GM23338 (cell line): ENCODE measurements around the gene CFAP157.

ENCODE experiments used
- CREB1 ChIP-seq: fragments of 250-450 bp; sonication (Bioruptor Pico); IDR thresholded peaks from 2 replicates; pipeline ENCODE4 v1.5.0; 2020; ENCODE audit warnings: low read depth, mild to moderate bottlenecking, moderate library complexity
- CTCF ChIP-seq, 2 experiments: fragments of 200-600 bp in 1 of 2; sonication (generic) in 1 of 2; conservative IDR thresholded peaks; 2 replicates each; pipeline versions ENCODE4 v1.5.1 to v1.6.1; 2016 to 2017; ENCODE audit warnings: antibody characterized with exemption in 2 of 2, low read depth in 2 of 2, mild to moderate bottlenecking in 2 of 2, moderate library complexity in 1 of 2
- EZH2 ChIP-seq: fragments of 200-600 bp; sonication (generic); IDR thresholded peaks from one replicate; pipeline ENCODE4 v1.8.0; 2017; ENCODE audit warnings: antibody characterized with exemption, mild to moderate bottlenecking, low read depth; ENCODE audit not compliant: unreplicated experiment
- EZH2phosphoT487 ChIP-seq: fragments of 200-600 bp; sonication (generic); IDR thresholded peaks from one replicate; pipeline ENCODE4 v1.8.1; 2018; ENCODE audit warnings: antibody characterized with exemption; ENCODE audit not compliant: unreplicated experiment
- JUNB ChIP-seq: IDR thresholded peaks from one replicate; pipeline ENCODE4 v1.6.1; 2016; ENCODE audit warnings: antibody characterized with exemption; ENCODE audit not compliant: unreplicated experiment
- NANOG ChIP-seq: IDR thresholded peaks from 2 replicates; pipeline ENCODE4 v1.6.1; 2016; ENCODE audit warnings: antibody characterized with exemption, borderline replicate concordance
- POLR2AphosphoS5 ChIP-seq: IDR thresholded peaks from 2 replicates; pipeline ENCODE4 v1.6.1; 2016; ENCODE audit warnings: antibody characterized with exemption, low read depth
- STAT1 ChIP-seq: IDR thresholded peaks from one replicate; pipeline ENCODE4 v1.6.1; 2016; ENCODE audit warnings: antibody characterized with exemption; ENCODE audit not compliant: unreplicated experiment
- ZNF114 ChIP-seq: fragments of 250-450 bp; sonication (Bioruptor Pico); IDR thresholded peaks from 2 replicates; pipeline ENCODE4 v1.5.0; 2020; ENCODE audit warnings: mild to moderate bottlenecking, moderate library complexity
- ZNF331 ChIP-seq: fragments of 250-450 bp; sonication (Bioruptor Pico); IDR thresholded peaks from 2 replicates; pipeline ENCODE4 v1.5.0; 2020; ENCODE audit warnings: low read depth, mild to moderate bottlenecking, moderate library complexity
- ZNF462 ChIP-seq: fragments of 250-450 bp; sonication (Bioruptor Pico); IDR thresholded peaks from 2 replicates; pipeline ENCODE4 v1.5.0; 2020; ENCODE audit warnings: mild to moderate bottlenecking, moderate library complexity
- TF ChIP-seq, protein P1 (sequence below): IDR thresholded peaks from one replicate; pipeline ENCODE4 v1.6.1; 2018; ENCODE audit warnings: antibody characterized with exemption; ENCODE audit not compliant: unreplicated experiment

DNA sequence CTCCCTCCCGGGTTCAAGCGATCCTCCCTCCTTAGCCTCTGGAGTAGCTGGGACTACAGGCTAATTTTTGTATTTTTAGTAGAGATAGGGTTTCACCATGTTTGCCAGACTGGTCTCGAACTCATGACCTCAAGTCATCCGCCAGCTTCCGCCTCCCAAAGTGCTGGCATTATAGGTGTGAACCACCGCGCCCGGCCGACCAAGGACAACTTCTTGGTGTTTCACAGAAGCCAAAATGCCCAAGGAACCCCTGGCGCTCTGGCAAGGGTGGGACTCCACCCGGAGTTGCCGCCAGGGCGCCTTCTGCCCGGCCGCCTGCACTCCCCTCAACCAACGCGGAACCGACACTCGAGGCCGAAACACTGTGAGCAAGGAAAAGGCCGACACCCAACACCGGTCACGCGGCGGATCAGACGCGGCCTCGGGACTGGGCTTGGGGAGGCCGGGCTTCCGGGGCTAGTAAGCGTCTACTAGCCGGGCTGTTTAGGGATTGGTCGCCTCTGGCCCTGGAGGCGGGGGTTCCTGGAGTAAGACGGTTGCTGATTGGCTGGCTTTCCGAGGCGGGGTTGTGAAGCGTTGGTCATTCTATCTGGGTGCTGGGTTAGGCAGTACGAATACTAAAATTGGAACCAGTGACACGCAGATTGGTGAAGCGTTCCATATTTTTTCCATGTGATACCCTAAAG, 7.7 kb upstream of the CFAP157 start:
- TF ChIP-seq POLR2AphosphoS5 (peak; percentile 95), CTCF (conservative IDR thresholded peaks at IDR 0.05; ENCODE audit: low read depth in 2 of 2) (no peak; a peak in 1 of 4 replicates), EZH2 (no peak), EZH2phosphoT487 (no peak), ZNF114 (CRISPR knock-in tag) (no peak), NANOG (no peak), CREB1 (CRISPR knock-in tag) (peak; percentile 50; the same call in 1 of the 2 replicates), JUNB (no peak), ZNF331 (CRISPR knock-in tag) (no peak), STAT1 (no peak), ZNF462 (CRISPR knock-in tag) (no peak)
- TF ChIP-seq, protein P1, sequence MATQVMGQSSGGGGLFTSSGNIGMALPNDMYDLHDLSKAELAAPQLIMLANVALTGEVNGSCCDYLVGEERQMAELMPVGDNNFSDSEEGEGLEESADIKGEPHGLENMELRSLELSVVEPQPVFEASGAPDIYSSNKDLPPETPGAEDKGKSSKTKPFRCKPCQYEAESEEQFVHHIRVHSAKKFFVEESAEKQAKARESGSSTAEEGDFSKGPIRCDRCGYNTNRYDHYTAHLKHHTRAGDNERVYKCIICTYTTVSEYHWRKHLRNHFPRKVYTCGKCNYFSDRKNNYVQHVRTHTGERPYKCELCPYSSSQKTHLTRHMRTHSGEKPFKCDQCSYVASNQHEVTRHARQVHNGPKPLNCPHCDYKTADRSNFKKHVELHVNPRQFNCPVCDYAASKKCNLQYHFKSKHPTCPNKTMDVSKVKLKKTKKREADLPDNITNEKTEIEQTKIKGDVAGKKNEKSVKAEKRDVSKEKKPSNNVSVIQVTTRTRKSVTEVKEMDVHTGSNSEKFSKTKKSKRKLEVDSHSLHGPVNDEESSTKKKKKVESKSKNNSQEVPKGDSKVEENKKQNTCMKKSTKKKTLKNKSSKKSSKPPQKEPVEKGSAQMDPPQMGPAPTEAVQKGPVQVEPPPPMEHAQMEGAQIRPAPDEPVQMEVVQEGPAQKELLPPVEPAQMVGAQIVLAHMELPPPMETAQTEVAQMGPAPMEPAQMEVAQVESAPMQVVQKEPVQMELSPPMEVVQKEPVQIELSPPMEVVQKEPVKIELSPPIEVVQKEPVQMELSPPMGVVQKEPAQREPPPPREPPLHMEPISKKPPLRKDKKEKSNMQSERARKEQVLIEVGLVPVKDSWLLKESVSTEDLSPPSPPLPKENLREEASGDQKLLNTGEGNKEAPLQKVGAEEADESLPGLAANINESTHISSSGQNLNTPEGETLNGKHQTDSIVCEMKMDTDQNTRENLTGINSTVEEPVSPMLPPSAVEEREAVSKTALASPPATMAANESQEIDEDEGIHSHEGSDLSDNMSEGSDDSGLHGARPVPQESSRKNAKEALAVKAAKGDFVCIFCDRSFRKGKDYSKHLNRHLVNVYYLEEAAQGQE, result no peak
